Umbilical cord (tissue), 2 donors: Measurements from ENCODE around the gene FBXO34. TPM values are rescaled to one million over a fixed set of nuclear protein-coding genes. Genes with fewer than 3 reads are reported as not detected.

Experiments
- DNase-seq: peaks from one replicate; pipeline ENCODE4 v3.0.0-alpha.2; 2015; ENCODE audit warnings: low spot score
- total RNA-seq: library from RNA; depleted of rRNA; stranded (reverse); fragments of >200 nt; gene quantifications from one replicate; pipeline ENCODE4 v1.2.3, GENCODE V29; 2014; ENCODE audit warnings: low replicate concordance; ENCODE audit not compliant: insufficient read depth

FBXO34 gene
- total RNA-seq, 1 donor from 2014 or later: 37.3 TPM

DNA sequence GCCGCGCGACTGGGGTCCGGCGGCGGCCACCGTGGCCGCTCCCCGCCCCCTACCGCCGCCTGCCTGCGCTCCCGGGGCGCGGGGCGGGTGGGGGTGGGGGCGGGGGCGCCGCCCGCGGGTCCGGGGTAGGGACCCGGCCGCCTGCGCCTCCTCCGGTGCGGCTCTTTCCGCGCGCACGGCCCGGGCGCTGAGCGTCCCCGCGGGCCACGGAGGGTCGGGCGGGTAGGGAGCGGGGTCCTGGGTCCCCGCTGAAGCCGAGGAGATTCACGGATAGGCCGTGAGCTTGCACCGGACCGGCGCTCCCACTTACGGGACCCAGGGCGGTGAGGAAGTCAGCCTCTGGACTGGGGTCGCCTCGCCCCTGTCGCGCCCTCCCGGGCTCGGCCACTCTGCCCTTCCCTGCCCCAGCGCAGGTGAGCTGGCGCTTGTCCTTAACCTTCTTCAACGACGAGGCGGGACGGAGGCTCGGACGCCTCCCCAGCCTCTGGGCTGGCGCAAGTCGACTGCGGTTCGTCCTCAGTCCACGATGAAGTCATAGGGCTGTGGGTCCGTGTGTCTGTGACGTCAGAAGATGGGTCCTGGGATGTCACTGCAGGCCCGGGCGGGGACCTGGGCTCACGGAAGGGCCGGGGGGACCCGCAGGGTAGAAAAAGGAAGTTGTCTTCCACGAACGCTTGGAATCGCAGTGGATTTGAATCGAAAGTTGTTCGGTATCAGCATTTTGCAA, 514 bp downstream of the FBXO34 start:
- peak; percentile 77 for DNase-seq

GRCh38 chr14:55272387-55272786, 1.2 kb downstream of the FBXO34 start:
- no peak for DNase-seq

GRCh38 chr14:55272922-55273321, 1.7 kb downstream of the FBXO34 start:
- no peak for DNase-seq

DNA sequence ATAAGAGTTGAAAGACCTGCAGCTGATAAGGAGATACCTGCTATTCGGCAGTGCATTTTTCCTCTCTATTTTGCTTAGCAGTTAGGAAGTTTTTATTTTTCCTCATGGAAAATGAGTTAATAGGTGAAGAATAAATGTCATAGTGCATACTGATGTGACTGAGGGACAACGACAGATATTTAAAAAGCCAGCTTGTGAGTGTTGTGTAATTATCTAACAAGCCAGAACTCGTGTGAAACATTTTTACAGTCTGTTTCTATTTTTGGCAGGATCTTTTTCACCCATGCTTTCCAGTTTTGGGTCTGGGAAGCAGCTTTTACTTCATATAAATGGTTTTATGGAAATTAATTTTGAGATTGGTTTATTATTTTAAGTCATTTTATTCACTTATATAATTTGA, 2.9 kb downstream of the FBXO34 start:
- no peak for DNase-seq

DNA sequence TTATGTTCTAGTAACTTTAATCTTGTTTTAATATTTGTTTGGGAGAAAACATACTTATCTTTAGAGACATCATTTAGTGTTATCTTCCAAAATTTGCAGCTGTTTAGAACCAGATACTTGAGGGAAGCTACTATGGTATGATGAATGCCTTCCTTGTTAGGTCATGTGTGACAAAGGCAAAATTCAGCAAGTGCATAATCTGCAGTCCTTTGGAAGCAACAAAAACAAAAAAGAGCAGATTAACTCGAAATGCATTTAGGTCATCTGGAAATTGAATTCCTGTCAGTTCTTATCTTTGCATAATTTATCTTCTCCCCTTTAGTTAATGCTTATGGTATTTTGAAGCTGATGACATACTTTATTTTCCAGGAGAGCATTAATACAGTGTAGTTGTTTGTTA, 3.5 kb downstream of the FBXO34 start:
- DNase-seq: peak; percentile 55

DNA sequence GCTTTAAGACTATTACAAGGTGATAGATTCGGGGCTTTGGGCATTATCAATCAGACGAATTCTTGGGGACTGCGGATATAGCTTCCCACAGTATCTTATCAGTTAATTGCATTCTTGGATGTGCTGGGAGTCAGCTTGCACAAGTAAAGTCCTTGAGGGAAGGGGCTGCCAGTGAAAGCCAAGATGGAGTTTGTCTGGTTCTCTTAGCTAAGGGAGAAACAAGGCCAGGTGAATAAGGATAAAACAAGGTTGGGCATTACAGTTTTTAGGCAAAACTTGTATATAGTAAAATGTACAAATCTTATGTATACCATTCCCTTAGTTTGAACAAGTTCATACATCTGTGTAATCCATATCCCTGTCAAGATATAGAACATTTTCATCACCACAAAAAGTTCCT, 5.5 kb downstream of the FBXO34 start:
- DNase-seq: no peak

GRCh38 chr14:55277972-55278740, 6.9 kb downstream of the FBXO34 start:
- no peak for DNase-seq

DNA sequence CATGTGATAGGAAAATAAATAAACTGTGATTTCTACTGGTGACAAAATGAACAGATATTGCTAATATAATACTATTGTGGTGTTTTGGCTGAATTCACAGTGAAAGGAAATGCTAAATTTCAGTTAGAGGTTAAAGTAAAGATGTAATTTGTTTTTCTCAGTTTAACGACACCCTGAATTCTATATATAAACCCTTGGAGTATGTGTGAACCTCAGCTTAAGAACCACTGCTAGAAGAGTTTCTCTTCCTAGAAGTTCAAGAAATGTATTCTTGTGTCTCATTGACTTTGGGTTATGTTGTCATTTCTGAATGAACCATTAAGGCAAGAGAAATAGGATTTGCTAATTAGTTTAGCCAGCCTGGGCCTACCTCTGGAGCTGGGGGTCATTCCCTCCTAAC, 8.2 kb downstream of the FBXO34 start:
- DNase-seq: no peak

- DNase-seq: no peak
Measured at GRCh38 chr14:55281316-55281839, 10.2 kb downstream of the FBXO34 start.

DNA sequence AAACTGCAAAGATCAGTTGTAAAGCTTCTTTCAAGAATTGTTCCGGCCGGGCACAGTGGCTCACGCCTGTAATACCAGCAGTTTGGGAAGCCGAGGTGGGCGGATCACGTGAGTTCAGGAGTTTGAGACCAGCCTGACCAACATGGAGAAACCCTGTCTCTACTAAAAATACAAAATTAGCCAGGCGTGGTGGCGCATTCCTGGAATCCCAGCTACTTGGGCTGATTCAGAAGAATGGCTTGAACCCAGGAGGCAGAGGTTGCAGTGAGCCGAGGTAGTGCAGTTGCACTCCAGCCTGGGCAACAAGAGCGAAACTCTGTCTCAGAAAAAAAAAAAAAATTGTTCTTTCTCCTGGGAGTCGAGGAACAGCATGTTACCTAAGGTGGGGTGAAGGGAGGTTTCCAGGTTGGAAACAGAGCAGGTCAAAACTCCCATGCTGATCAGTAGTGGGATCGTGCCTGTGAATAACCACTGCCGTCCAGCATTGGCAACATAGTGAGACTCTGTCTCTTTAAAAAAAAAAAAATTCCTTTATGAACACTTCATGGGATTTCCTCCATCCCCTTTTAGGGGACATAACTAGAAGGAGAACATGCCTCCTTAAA, 13.9 kb downstream of the FBXO34 start:
- DNase-seq: no peak

DNA sequence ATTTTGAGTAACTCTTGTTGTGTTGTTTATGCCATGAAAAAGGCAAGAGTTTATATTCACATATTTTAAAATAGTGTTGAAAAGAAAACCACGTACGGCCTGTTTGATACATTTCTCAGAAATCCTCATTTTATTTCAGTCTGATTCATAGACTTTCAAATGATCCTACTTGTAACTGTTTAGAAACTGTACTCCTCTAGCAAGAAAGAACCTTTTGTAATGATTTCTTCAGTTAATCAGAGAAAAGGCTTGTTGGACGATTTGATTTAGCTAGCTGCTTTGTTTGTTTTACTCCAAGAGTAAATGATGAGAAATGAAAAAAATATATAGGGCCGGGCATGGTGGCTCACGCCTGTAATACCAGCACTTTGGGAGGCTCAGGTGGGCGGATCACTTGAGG, 17.2 kb downstream of the FBXO34 start:
- DNase-seq: no peak

GRCh38 chr14:55291480-55292081, 20.4 kb downstream of the FBXO34 start:
- DNase-seq: no peak

GRCh38 chr14:55294603-55295002, 23.4 kb downstream of the FBXO34 start:
- DNase-seq: no peak

DNA sequence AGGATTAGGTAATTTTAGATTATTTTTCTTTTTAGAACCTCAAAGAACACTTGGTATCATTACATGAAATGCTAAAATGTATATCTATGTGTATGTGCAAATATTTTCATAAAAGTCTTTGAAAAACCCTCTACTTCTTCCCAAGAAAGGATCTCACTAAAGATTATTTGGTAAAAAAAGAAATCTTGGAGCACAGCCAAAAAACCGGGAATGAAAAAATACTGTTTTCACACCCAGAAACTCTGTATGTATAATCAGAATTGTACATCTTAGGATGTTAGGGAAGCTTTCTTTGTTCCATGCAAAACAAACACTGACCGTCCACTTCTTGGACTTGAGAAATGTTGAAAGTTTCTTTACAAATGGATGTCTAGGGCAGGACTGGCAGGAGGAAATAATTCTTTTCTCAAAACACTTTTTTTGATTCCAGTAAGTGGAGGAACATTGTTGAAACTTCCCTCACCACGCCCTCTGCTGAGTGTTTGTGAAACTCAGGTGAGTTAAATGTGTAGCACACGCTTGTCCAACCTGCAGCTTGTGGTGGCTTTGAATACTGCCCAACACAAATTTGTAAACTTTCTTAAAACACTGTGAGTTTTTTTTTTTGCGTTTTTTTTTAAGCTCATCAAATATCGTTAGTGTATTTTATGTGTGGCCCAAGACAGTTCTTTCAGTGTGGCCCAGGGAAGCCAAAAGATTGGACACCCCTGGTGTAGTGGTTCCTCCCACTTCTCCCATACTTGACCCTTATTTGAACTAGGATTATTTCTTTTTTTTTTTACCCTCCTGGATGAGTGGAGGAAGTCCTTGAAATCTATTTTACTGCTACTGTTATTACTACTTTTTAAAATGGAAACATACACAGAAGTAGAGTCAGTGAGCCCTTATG, 26.6 kb downstream of the FBXO34 start:
- no peak for DNase-seq

DNA sequence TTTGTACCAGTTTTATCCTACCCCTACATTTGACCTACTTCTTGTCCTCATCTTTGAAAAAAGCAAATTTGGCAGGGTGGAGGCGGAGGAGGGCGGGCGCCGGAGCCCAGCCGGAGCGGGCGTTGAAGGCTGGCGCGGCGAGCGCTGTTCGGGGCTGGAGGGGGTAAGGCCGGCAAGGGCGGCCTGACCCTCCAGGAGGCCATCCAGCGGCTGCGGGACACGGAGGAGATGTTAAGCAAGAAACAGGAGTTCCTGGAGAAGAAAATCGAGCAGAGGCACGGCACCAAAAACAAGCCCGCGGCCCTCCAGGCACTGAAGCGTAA, 27.2 kb downstream of the FBXO34 start:
- no peak for DNase-seq

DNA sequence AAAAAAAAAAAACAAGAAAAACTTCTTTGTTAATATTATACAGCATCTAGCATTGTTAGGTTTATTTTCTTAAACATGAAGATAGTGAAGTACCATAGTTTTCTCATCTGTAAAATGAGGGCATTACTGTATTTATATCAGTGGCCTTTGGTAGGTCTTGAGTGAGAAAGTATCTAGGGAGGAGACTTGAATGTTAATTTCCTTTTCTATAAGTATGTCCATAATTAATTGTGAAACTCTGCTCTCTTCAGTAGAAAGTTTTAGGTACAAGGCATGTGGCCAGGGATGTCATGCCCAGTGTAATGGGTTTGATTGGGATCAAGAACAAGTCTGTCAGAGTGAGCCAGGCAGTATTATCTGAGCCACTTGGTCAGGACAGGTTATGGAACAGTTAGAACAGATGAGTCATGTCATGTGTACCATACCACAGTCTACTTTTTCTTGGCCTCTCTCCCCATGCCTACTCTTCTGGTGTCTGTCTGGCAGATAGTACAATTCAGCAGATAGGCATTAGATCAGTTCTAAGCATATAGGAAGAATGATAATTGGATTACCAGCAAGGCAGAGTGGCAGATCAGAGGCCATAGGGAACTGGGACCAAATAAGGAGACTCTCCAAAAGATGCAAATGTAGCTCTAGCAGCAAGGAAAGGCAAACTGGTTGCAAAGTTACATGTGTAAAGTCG, 30.4 kb downstream of the FBXO34 start:
- DNase-seq: no peak

- no peak for DNase-seq
Measured at GRCh38 chr14:55302367-55303124, 31.3 kb downstream of the FBXO34 start.

GRCh38 chr14:55303125-55303499, 31.9 kb downstream of the FBXO34 start:
- peak; percentile 62 for DNase-seq

DNA sequence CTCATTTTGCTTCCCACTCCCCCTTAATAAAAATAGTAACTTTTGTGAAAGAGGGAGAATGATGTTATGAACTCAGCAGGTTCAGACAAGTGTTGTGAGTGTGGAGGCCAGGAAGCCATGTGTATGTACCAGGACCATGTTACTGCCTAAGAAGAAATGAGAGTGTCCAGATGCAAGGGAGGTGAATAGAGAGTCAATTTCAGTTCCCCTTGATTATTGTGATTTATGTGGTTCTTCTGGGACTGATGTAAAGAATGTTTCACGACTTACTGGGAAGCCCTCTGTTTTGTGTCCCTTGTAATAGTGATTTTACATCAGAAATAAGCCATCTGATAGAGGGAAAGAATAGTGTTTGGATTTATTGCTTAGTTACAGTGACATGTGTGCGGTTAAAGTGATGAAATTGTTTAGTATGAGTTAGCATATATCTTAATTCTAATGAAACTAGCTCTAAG, 32.5 kb downstream of the FBXO34 start:
- peak; percentile 71 for DNase-seq
